Peyer's patch (tissue), 4 donors: ENCODE measurements around the gene CDHR1. TPM values are rescaled to one million over a fixed set of nuclear protein-coding genes. Genes with fewer than 3 reads are reported as not detected.
A peak's percentile ranks its signal among the peaks of the same experiment; 100 is the strongest.

Source experiments
- DNase-seq, 3 donors: peaks; one replicate each; pipeline ENCODE4 v3.0.0-alpha.2; 2017 to 2019
- H3K27ac ChIP-seq, 4 donors: fragments of 200-600 bp; sonication (generic); one replicate each; pipeline ENCODE4 v1.5.1; 2016 to 2019
- H3K27me3 ChIP-seq, 2 donors: fragments of 200-600 bp; sonication (generic); one replicate each; pipeline ENCODE4 v1.5.1; 2019
- H3K36me3 ChIP-seq, 3 donors: fragments of 200-600 bp; sonication (generic); one replicate each; pipeline ENCODE4 v1.5.1; 2016 to 2019
- H3K4me1 ChIP-seq, 4 donors: fragments of 200-600 bp; sonication (generic); one replicate each; pipeline ENCODE4 v1.5.1; 2016 to 2019
- H3K4me3 ChIP-seq, 4 donors: fragments of 200-600 bp; sonication (generic); 1 replicate in 3 of 4; 2 replicates in 1 of 4; pipeline ENCODE4 v1.5.1; 2016 to 2019; ENCODE audit warnings: mild to moderate bottlenecking in 1 of 4
- H3K9me3 ChIP-seq, 4 donors: fragments of 200-600 bp; sonication (generic); one replicate each; pipeline ENCODE4 v1.5.1; 2016 to 2019; ENCODE audit warnings: mild to moderate bottlenecking in 1 of 4
- POLR2A ChIP-seq, 2 donors: fragments of 450-650 bp; IDR thresholded peaks; one replicate each; pipeline ENCODE4 v1.5.1; 2017; ENCODE audit warnings: antibody characterized with exemption in 2 of 2, mild to moderate bottlenecking in 2 of 2, moderate library complexity in 2 of 2
- total RNA-seq, 4 donors: library from RNA; depleted of rRNA; stranded (reverse); fragments of >200 nt; gene quantifications; one replicate each; pipeline ENCODE4 v1.1.0, GENCODE V29; 2016
- TF ChIP-seq, protein P1 (sequence below), 6 experiments: fragments of 450-650 bp in 4 of 6; fragments of 200-600 bp in 2 of 6; sonication (generic) in 1 of 6; IDR thresholded peaks; one replicate each; pipeline ENCODE4 v1.5.1; 2017 to 2019; ENCODE audit warnings: antibody characterized with exemption in 6 of 6, mild to moderate bottlenecking in 3 of 6, moderate library complexity in 1 of 6

CDHR1 gene
- total RNA-seq, 4 donors from 2014 or later = 22.6 to 87.0 (median 59.9) TPM

DNA sequence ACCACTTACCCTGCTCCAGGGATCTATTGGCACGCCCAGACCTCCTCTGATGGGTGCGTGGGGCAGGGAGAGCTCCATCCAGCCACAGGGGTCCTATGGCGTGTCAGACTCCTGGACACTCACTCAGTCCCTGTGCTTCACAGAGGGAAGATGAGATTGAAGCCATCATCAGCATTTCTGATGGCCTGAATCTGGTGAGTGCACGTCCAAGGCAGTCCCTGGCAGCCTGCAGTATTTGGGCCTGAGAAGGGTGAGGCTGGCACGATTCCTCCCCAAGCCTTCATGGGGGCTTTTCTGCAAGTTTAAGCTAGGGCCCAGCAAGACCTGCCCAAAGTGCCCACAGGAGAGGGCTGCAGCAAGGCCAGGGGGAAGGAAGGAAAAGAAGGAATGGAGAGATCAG lies 3.3 kb downstream of the CDHR1 start:
- peaks cover 0 to 6% of the 10 kb centered on the region in 2 donors for H3K27me3 ChIP-seq
- no peak overlapping the region for H3K4me3 ChIP-seq
- no peaks in the 10 kb centered on the region for H3K9me3 ChIP-seq
- TF ChIP-seq POLR2A (IDR thresholded peaks at IDR 0.05) = no peak
- TF ChIP-seq, protein P1, sequence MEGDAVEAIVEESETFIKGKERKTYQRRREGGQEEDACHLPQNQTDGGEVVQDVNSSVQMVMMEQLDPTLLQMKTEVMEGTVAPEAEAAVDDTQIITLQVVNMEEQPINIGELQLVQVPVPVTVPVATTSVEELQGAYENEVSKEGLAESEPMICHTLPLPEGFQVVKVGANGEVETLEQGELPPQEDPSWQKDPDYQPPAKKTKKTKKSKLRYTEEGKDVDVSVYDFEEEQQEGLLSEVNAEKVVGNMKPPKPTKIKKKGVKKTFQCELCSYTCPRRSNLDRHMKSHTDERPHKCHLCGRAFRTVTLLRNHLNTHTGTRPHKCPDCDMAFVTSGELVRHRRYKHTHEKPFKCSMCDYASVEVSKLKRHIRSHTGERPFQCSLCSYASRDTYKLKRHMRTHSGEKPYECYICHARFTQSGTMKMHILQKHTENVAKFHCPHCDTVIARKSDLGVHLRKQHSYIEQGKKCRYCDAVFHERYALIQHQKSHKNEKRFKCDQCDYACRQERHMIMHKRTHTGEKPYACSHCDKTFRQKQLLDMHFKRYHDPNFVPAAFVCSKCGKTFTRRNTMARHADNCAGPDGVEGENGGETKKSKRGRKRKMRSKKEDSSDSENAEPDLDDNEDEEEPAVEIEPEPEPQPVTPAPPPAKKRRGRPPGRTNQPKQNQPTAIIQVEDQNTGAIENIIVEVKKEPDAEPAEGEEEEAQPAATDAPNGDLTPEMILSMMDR (IDR thresholded peaks at IDR 0.05) = no peak
- peak overlapping the region in 2 of 4 donors; percentile 72 to 81 for H3K27ac ChIP-seq
- no peaks in the 10 kb centered on the region for H3K36me3 ChIP-seq
- H3K4me1 ChIP-seq = peaks cover 3 to 67% (median 9%) of the 10 kb centered on the region in 4 donors
- DNase-seq = no peak

DNA sequence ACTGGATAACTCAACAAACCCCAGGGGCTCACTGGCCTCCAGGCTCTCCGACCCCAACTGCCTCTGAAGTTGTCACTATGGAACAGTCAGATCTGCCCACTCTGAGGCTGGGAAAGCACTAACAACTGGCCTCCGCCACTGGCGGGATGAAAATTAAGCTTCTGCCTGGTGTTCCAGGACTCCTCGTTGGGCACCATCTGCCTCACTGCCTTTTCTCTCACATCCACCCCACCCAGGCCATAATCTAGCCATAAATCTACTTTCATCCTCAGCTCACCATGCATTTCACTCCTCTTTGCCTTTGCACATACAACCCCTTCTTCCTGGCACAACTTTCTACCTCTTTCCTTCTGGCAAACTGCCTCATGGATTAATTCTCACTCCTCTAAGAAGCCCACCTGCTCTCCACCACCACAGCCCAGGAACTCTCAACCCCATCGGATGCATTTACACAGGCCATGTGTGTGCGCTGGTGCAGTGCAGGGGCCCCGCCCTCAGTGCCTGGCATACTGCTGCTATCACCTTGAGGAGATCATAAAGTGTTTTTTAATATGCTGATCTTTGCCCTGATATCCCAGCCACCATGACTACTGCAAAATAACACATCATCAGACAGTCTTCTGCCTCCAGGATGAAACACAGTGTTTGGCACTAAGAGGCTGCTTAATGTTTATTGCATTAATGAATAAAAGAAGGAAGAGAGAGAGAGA lies 4.0 kb downstream of the CDHR1 start:
- TF ChIP-seq, protein P1 (IDR thresholded peaks at IDR 0.05) = no peak
- peak in 1 of 2 donors; percentile 12 for TF ChIP-seq POLR2A (IDR thresholded peaks at IDR 0.05)
- Histone ChIP-seq H3K4me1 (peaks cover 3 to 67% (median 9%) of the 10 kb centered on the region in 4 donors), H3K9me3 (no peaks in the 10 kb centered on the region), H3K36me3 (no peaks in the 10 kb centered on the region), H3K27me3 (peaks cover 0 to 6% of the 10 kb centered on the region in 2 donors), H3K27ac (peak overlapping the region in 2 of 4 donors; percentile 72 to 81), H3K4me3 (no peak overlapping the region)
- peak in 2 of 3 donors; percentile 85 to 86 for DNase-seq

DNA sequence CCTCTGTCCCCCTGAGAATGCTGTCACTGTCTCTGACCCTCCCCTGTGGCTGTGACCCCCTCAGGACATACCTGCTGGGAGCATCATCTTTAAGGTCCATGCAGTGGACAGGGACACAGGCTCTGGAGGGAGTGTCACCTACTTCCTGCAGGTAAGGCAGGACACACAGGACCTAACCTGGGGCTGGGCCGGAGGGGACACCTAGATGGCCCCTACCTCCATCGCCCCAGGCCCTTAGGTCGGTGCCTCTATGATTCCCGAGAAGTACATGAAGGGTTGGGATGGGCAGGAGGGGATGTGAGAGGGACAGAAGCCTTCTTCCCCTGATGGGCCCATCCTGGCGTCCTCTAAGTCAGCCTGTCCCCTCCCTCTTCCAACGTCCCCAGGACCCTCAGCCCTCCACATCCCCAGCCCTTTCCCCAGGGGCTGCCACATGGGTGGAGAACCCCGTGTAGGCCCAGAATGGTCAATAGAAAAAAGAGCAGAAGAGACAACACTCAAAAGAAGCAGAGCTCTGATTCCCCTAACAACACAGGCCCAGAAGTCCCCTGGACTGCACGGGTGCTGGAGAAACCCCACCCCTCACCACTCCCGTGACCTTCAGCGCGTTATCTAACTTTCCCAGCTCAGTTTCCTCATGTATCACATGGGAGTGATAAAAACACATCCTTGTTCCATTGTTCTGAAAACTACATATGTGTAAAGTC lies 6.4 kb downstream of the CDHR1 start:
- peak in 1 of 3 donors; percentile 68 for DNase-seq
- H3K27me3 ChIP-seq = no peaks in the 10 kb centered on the region
- TF ChIP-seq, protein P1 (IDR thresholded peaks at IDR 0.05) = no peak
- TF ChIP-seq POLR2A (IDR thresholded peaks at IDR 0.05) = no peak
- H3K36me3 ChIP-seq = no peaks in the 10 kb centered on the region
- H3K4me1 ChIP-seq = peaks cover 0 to 46% (median 0%) of the 10 kb centered on the region in 4 donors
- H3K27ac ChIP-seq = peak overlapping the region in 3 of 4 donors; percentile 51 to 77 (median 72)
- no peaks in the 10 kb centered on the region for H3K9me3 ChIP-seq
- no peak overlapping the region for H3K4me3 ChIP-seq

DNA sequence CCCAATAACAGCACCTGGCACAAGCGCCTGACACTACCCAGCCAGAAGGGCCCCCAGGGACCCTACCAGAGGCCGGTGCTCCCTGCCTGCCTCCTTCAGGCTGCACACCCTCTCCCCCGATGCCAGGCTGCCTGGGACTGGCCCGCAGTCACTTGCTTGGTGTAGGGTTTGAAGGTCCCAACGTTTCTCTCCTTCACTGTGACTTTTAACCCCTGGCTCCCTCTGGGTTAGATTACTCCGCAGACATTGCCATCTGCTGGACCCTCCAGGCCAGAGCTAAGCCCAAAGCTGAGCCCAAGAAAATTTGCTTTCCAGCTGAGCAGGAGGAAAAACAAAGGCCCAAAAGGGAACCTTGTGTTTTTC lies 6.9 kb downstream of the CDHR1 start:
- Histone ChIP-seq H3K36me3 (no peaks in the 10 kb centered on the region), H3K27me3 (no peaks in the 10 kb centered on the region), H3K4me1 (peaks cover 0 to 42% (median 0%) of the 10 kb centered on the region in 4 donors), H3K4me3 (no peak overlapping the region), H3K27ac (peak overlapping the region in 3 of 4 donors; percentile 46 to 77 (median 72)), H3K9me3 (no peaks in the 10 kb centered on the region)
- peak in 1 of 3 donors; percentile 73 for DNase-seq
- TF ChIP-seq, protein P1 (IDR thresholded peaks at IDR 0.05) = peak in 3 of 6 experiments; percentile 49 to 50 (median 50)
- no peak for TF ChIP-seq POLR2A (IDR thresholded peaks at IDR 0.05)

DNA sequence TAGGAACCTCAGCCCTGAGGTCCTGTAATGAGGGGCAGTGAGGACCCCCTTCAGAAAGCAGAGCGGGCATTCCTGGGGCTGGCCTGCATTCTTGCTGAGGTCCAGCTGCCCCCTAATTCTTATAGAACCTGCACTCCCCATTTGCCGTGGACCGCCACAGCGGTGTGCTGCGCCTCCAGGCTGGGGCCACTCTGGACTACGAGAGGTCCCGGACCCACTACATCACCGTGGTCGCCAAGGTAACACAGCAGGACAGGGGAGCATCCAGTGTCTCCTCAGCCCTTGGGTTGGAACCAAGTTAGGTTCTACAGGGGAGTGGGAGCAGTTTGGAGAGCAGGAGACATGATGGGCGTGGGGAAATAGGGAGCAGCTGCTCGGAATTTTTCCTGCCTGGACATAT lies 7.3 kb downstream of the CDHR1 start:
- no peak for TF ChIP-seq POLR2A (IDR thresholded peaks at IDR 0.05)
- TF ChIP-seq, protein P1 (IDR thresholded peaks at IDR 0.05) = no peak
- no peak overlapping the region for H3K4me3 ChIP-seq
- peaks cover 0 to 39% (median 0%) of the 10 kb centered on the region in 4 donors for H3K4me1 ChIP-seq
- no peaks in the 10 kb centered on the region for H3K9me3 ChIP-seq
- peak overlapping the region in 3 of 4 donors; percentile 46 to 77 (median 72) for H3K27ac ChIP-seq
- no peak for DNase-seq
- H3K36me3 ChIP-seq = no peaks in the 10 kb centered on the region
- H3K27me3 ChIP-seq = no peaks in the 10 kb centered on the region
